IMR-90 (cell line): ENCODE data around the gene FOXK1. TPM values are rescaled to one million over a fixed set of nuclear protein-coding genes. Genes with fewer than 3 reads are reported as not detected.

Experiments used
- ATAC-seq: fragments of 200-7000 bp; cut with Tn5 transposase; 2 replicates; pipeline ENCODE4 v1.9.1; 2020; ENCODE audit warnings: low read depth, mild to moderate bottlenecking, moderate library complexity
- BruUV-seq: library from RNA; stranded (reverse); fragments of 400-500 nt; replicated peaks from 2 replicates; lab custom pipeline; 2021; lab: Mats Ljungman, UMichigan
- CTCF ChIA-PET: fragments of 300-600 bp; formaldehyde crosslinking; extraction: SDS; loops from one replicate; lab custom pipeline; 2021; ENCODE audit warnings: antibody characterized with exemption; lab: Yijun Ruan, JAX
- POLR2A ChIA-PET: fragments of 300-600 bp; sonication (Branson Sonifier 250); formaldehyde crosslinking; loops from one replicate; lab custom pipeline; 2022; ENCODE audit warnings: antibody characterized with exemption; ENCODE audit not compliant: unreplicated experiment; lab: Charles Lee
- DNase-seq: peaks from one replicate; pipeline ENCODE4 v3.0.0; 2013
- H2AFZ ChIP-seq: replicated peaks from 2 replicates; pipeline ENCODE3; 2013; ENCODE audit warnings: low read length, mild to moderate bottlenecking; ENCODE audit not compliant: poor library complexity
- H2AK5ac ChIP-seq: 2 replicates; pipeline ENCODE4 v1.6.1; 2013; ENCODE audit warnings: low read depth, low read length, inconsistent platforms
- H2AK9ac ChIP-seq: replicated peaks from 2 replicates; pipeline ENCODE3; 2013; ENCODE audit warnings: mild to moderate bottlenecking, low read depth, low read length, moderate library complexity; ENCODE audit not compliant: poor library complexity
- H2BK120ac ChIP-seq: 2 replicates; pipeline ENCODE4 v1.6.1; 2013; ENCODE audit warnings: low read depth, low read length, inconsistent platforms
- H2BK15ac ChIP-seq: 3 replicates; pipeline ENCODE4 v1.6.1; 2013; ENCODE audit warnings: low read depth, low read length, inconsistent platforms
- H2BK20ac ChIP-seq: 2 replicates; pipeline ENCODE4 v1.6.1; 2013; ENCODE audit warnings: low read depth, mild to moderate bottlenecking, inconsistent platforms, low read length, moderate library complexity
- H2BK5ac ChIP-seq: 2 replicates; pipeline ENCODE4 v1.6.1; 2013; ENCODE audit warnings: mild to moderate bottlenecking, low read depth, low read length, inconsistent platforms; ENCODE audit not compliant: poor library complexity, severe bottlenecking
- H3K14ac ChIP-seq: replicated peaks from 2 replicates; pipeline ENCODE4 v1.6.1; 2013; ENCODE audit warnings: low read depth, low read length, inconsistent platforms
- H3K18ac ChIP-seq: 2 replicates; pipeline ENCODE4 v1.6.1; 2013; ENCODE audit warnings: low read depth, low read length, control low read depth
- H3K23ac ChIP-seq: 2 replicates; pipeline ENCODE4 v1.6.1; 2013; ENCODE audit warnings: low read depth, low read length, inconsistent platforms
- H3K27ac ChIP-seq: 2 replicates; pipeline ENCODE4 v1.5.1; 2013; ENCODE audit warnings: mild to moderate bottlenecking, control low read depth, low read length; ENCODE audit not compliant: insufficient read depth
- H3K27me3 ChIP-seq: 2 replicates; pipeline ENCODE4 v1.6.1; 2013; ENCODE audit warnings: low read length; ENCODE audit not compliant: control insufficient read depth, insufficient read depth
- H3K36me3 ChIP-seq: 2 replicates; pipeline ENCODE4 v1.6.1; 2013; ENCODE audit warnings: low read length, mixed read lengths; ENCODE audit not compliant: control insufficient read depth, insufficient read depth
- H3K4ac ChIP-seq: 2 replicates; pipeline ENCODE4 v1.6.1; 2013; ENCODE audit warnings: low read depth, low read length, inconsistent platforms
- H3K4me1 ChIP-seq: 2 replicates; pipeline ENCODE4 v1.6.1; 2013; ENCODE audit warnings: low read length, mixed read lengths; ENCODE audit not compliant: control insufficient read depth, insufficient read depth
- H3K4me2 ChIP-seq: 2 replicates; pipeline ENCODE4 v1.6.1; 2013; ENCODE audit warnings: low read depth, mild to moderate bottlenecking, control low read depth, low read length, moderate library complexity
- H3K4me3 ChIP-seq: 2 replicates; pipeline ENCODE4 v1.5.1; 2013; ENCODE audit warnings: low read depth, mild to moderate bottlenecking, control low read depth, low read length, moderate library complexity; ENCODE audit not compliant: insufficient read depth
- H3K56ac ChIP-seq: 2 replicates; pipeline ENCODE4 v1.6.1; 2013; ENCODE audit warnings: low read length, inconsistent platforms; ENCODE audit not compliant: insufficient read depth; ENCODE audit errors: extremely low read depth
- H3K79me1 ChIP-seq, 2 experiments: 2 replicates each; pipeline ENCODE4 v1.6.1; 2013; ENCODE audit warnings: low read length in 2 of 2, inconsistent platforms in 1 of 2, low read depth in 1 of 2
- H3K9ac ChIP-seq: 2 replicates; pipeline ENCODE4 v1.6.1; 2013; ENCODE audit warnings: low read depth, low read length, control low read depth
- H3K9me1 ChIP-seq: 2 replicates; pipeline ENCODE4 v1.6.1; 2013; ENCODE audit warnings: low read length, inconsistent platforms; ENCODE audit not compliant: insufficient read depth
- H3K9me3 ChIP-seq: 2 replicates; pipeline ENCODE4 v1.6.1; 2013; ENCODE audit warnings: low read length; ENCODE audit not compliant: control insufficient read depth, insufficient read depth
- H4K20me1 ChIP-seq: 2 replicates; pipeline ENCODE4 v1.6.1; 2013; ENCODE audit warnings: low read length, inconsistent platforms; ENCODE audit not compliant: insufficient read depth
- H4K5ac ChIP-seq: 2 replicates; pipeline ENCODE4 v1.6.1; 2013; ENCODE audit warnings: mild to moderate bottlenecking, low read depth, low read length, control low read depth
- H4K8ac ChIP-seq, 2 experiments: 2 replicates each; pipeline ENCODE4 v1.6.1; 2013; ENCODE audit warnings: low read depth in 2 of 2, low read length in 2 of 2, control low read depth in 1 of 2, inconsistent platforms in 1 of 2
- H4K91ac ChIP-seq: 2 replicates; pipeline ENCODE4 v1.6.1; 2013; ENCODE audit warnings: low read depth, low read length, inconsistent platforms; ENCODE audit not compliant: insufficient read depth
- BHLHE40 ChIP-seq: fragments of 150-350 bp; IDR thresholded peaks from 2 replicates; pipeline ENCODE4 v1.6.1; 2016; ENCODE audit warnings: mild to moderate bottlenecking, low read depth, low read length
- CEBPB ChIP-seq: IDR thresholded peaks from 2 replicates; pipeline ENCODE4 v1.6.1; 2012; ENCODE audit warnings: low read depth, low read length, improper control_type of control experiment
- CTCF ChIP-seq: conservative IDR thresholded peaks from 2 replicates; pipeline ENCODE4 v1.5.1; 2012; ENCODE audit warnings: mild to moderate bottlenecking, low read depth, low read length, improper control_type of control experiment
- ELK1 ChIP-seq: fragments of 150-350 bp; IDR thresholded peaks from 2 replicates; pipeline ENCODE4 v1.6.1; 2016; ENCODE audit warnings: low read depth, mild to moderate bottlenecking, low read length, moderate library complexity, borderline replicate concordance
- FOS ChIP-seq: fragments of 150-350 bp; IDR thresholded peaks from 2 replicates; pipeline ENCODE4 v1.6.1; 2016; ENCODE audit warnings: low read depth, low read length
- MAFK ChIP-seq: IDR thresholded peaks from 2 replicates; pipeline ENCODE4 v1.6.1; 2012; ENCODE audit warnings: low read depth, low read length, improper control_type of control experiment
- MAZ ChIP-seq: IDR thresholded peaks from 2 replicates; pipeline ENCODE4 v1.6.1; 2012; ENCODE audit warnings: low read depth, mild to moderate bottlenecking, low read length, improper control_type of control experiment, moderate library complexity, borderline replicate concordance
- MXI1 ChIP-seq: IDR thresholded peaks from 2 replicates; pipeline ENCODE4 v1.6.1; 2012; ENCODE audit warnings: low read depth, mild to moderate bottlenecking, low read length, moderate library complexity, borderline replicate concordance
- POLR2A ChIP-seq: IDR thresholded peaks from 2 replicates; pipeline ENCODE4 v1.6.1; 2012; ENCODE audit warnings: mild to moderate bottlenecking, low read depth, low read length
- RAD21 ChIP-seq: IDR thresholded peaks from 2 replicates; pipeline ENCODE4 v1.6.1; 2012; ENCODE audit warnings: low read length, improper control_type of control experiment
- RCOR1 ChIP-seq: IDR thresholded peaks from 2 replicates; pipeline ENCODE4 v1.6.1; 2012; ENCODE audit warnings: mild to moderate bottlenecking, low read length, improper control_type of control experiment; ENCODE audit not compliant: insufficient replicate concordance
- RFX5 ChIP-seq: IDR thresholded peaks from 2 replicates; pipeline ENCODE4 v1.8.0; 2012; ENCODE audit warnings: low read depth, mild to moderate bottlenecking, low read length, moderate library complexity
- SMC3 ChIP-seq: fragments of 150-350 bp; IDR thresholded peaks from 2 replicates; pipeline ENCODE4 v1.6.1; 2016; ENCODE audit warnings: low read depth, mild to moderate bottlenecking, antibody characterized with exemption, low read length, moderate library complexity
- USF2 ChIP-seq: fragments of 150-350 bp; IDR thresholded peaks from 2 replicates; pipeline ENCODE4 v1.6.1; 2017; ENCODE audit warnings: mild to moderate bottlenecking, antibody characterized with exemption, low read length, low read depth
- WGBS, 2 experiments: methylation state at CpG; one replicate each; pipeline versions ENCODE4 v1.1.5 to v1.1.7; 2013; ENCODE audit warnings: missing lambda C conversion rate in 2 of 2; ENCODE audit not compliant: insufficient read length in 1 of 2; ENCODE audit errors: extremely low coverage in 2 of 2; 5-methylcytosine and 5-hydroxymethylcytosine counted together
- dilution Hi-C: fragments of 300-500 bp; cut with HindIII; formaldehyde crosslinking; loops from one replicate; pipeline ENCODE4 v1.14.3; 2018; ENCODE audit warnings: low sequenced_read_pairs; ENCODE audit not compliant: unreplicated experiment
- in situ Hi-C: fragments of 300-500 bp; cut with MboI; formaldehyde crosslinking; loops from 3 replicates; pipeline ENCODE4 v1.14.3; 2019; ENCODE audit warnings: low sequenced_read_pairs, inconsistent platforms, mixed read lengths
- intact Hi-C: fragments of 100-400 bp; cut with micrococcal nuclease; formaldehyde crosslinking; loops from 2 replicates; pipeline ENCODE4 v1.10.0; 2022
- polyA plus RNA-seq, 3 experiments: library from polyadenylated mRNA; depleted of rRNA; stranded (reverse); fragments of >200 nt; gene quantifications; 2 replicates each; pipeline ENCODE4 v1.2.3, GENCODE V29; 2012; ENCODE audit warnings: low replicate concordance in 1 of 3
- total RNA-seq: library from RNA; depleted of rRNA; stranded (reverse); fragments of >200 nt; gene quantifications from 2 replicates; pipeline ENCODE4 v1.2.3, GENCODE V29; 2012

Gene FOXK1
- total and polyA plus RNA-seq, 2 of the 4 experiments (the other 2 are of a cell fraction): 4.3 to 8.8 TPM

GRCh38 chr7:4800926-4801838 is 119.1 kb downstream of the FOXK1 start:
- 84% methylated on average over 12 of the region's 27 CpGs; no CpG with 5 or more reads in 1 of the 2 experiments for WGBS, 2 experiments
- Histone ChIP-seq H2BK20ac (no peak overlapping the region), H3K18ac (no peak overlapping the region), H3K9me3 (no peaks in the 10 kb centered on the region), H4K8ac (no peak overlapping the region), H3K9me1 (no peaks in the 10 kb centered on the region), H2AK5ac (no peak overlapping the region), H3K4me3 (no peak overlapping the region), H3K14ac (no peak overlapping the region), H3K79me1 (no peaks in the 10 kb centered on the region), H2BK5ac (no peak overlapping the region), H3K4ac (no peak overlapping the region), H2AK9ac (no peak overlapping the region), H4K91ac (no peak overlapping the region), H2BK120ac (no peak overlapping the region), H3K56ac (no peak overlapping the region), H3K4me2 (no peak overlapping the region), H4K20me1 (no peaks in the 10 kb centered on the region), H3K4me1 (no peaks in the 10 kb centered on the region), H4K5ac (no peak overlapping the region), H3K27ac (no peak overlapping the region), H2AFZ (no peak overlapping the region), H3K36me3 (no peaks in the 10 kb centered on the region), H3K27me3 (peaks cover 3% of the 10 kb centered on the region; the same call in 1 of the 2 replicates), H3K9ac (no peak overlapping the region), H3K23ac (no peak overlapping the region), H2BK15ac (no peak overlapping the region)
- intact Hi-C loops: no loop called here
- dilution Hi-C loops: no loop called here
- DNase-seq (no peak), ATAC-seq (no peak)
- ChIA-PET POLR2A (no interaction called here), CTCF (interaction anchor here (1.1 kb wide), 1 partner anchor 284 kb away, joined by 3 read pairs; no protein-coding TSS in a partner anchor)
- in situ Hi-C loops: no loop called here
- BruUV-seq: no TSS peak
- TF ChIP-seq USF2: no peak
- no peak for TF ChIP-seq CTCF
- TF ChIP-seq FOS: no peak
- TF ChIP-seq RCOR1: no peak
- no peak for TF ChIP-seq CEBPB
- no peak for TF ChIP-seq POLR2A
- no peak for TF ChIP-seq MAFK
- no peak for TF ChIP-seq BHLHE40
- TF ChIP-seq SMC3: no peak
- no peak for TF ChIP-seq ELK1
- no peak for TF ChIP-seq RFX5
- no peak for TF ChIP-seq RAD21
- TF ChIP-seq MXI1: no peak
- TF ChIP-seq MAZ: no peak
